HAP-1 (cell line): ENCODE data around the gene PDE8B.
"Not testable (repeated sequence)": the region's sequence is repeated elsewhere in the genome, so short reads cannot be mapped to it uniquely, and the experiment has no call there.

Source experiments
- DNase-seq, 2 experiments: peaks; one replicate each; pipeline ENCODE4 v3.0.0-alpha.2; 2016 to 2020; ENCODE audit warnings: low spot score in 2 of 2
- H3K27me3 ChIP-seq: fragments of 250-450 bp; sonication (Bioruptor Pico); 2 replicates; pipeline ENCODE4 v1.5.1; 2020; ENCODE audit warnings: low read depth, mild to moderate bottlenecking, moderate library complexity
- H3K36me3 ChIP-seq: fragments of 250-450 bp; sonication (Bioruptor Pico); replicated peaks from 2 replicates; pipeline ENCODE4 v1.5.1; 2020; ENCODE audit warnings: mild to moderate bottlenecking
- H3K4me1 ChIP-seq: fragments of 250-450 bp; sonication (Bioruptor Pico); 2 replicates; pipeline ENCODE4 v1.5.1; 2020; ENCODE audit warnings: mild to moderate bottlenecking
- H3K4me3 ChIP-seq: fragments of 250-450 bp; sonication (Bioruptor Pico); 2 replicates; pipeline ENCODE4 v1.5.1; 2020; ENCODE audit warnings: mild to moderate bottlenecking, moderate library complexity
- H3K9me3 ChIP-seq: fragments of 250-450 bp; sonication (Bioruptor Pico); 2 replicates; pipeline ENCODE4 v1.5.1; 2020; ENCODE audit warnings: mild to moderate bottlenecking, moderate library complexity
- in situ Hi-C: fragments of 300-500 bp; cut with MboI; formaldehyde crosslinking; loops from 3 replicates; pipeline ENCODE4 v1.14.3; 2020; ENCODE audit warnings: low sequenced_read_pairs, inconsistent platforms, mixed read lengths

The PDE8B gene

DNA sequence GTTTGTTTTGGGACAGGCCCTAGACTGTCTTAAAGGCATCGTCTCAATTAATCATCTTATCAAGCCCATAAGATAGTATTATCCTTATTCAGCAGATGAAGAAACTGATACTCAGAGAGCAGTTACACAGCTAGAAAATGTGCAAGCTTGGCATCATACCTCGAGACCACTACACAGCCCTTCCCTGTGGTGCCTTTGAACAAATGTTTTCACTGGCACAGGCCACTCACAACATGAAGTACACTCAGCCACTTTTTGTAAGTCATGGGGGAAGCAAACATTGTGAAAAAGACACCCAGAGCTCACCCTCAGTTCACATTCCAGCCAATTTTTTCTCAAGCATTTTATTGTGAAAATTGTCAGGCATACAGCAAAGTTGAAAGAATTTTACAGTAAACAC is 159.1 kb downstream of the PDE8B start:
- in situ Hi-C loops: no loop called here

DNA sequence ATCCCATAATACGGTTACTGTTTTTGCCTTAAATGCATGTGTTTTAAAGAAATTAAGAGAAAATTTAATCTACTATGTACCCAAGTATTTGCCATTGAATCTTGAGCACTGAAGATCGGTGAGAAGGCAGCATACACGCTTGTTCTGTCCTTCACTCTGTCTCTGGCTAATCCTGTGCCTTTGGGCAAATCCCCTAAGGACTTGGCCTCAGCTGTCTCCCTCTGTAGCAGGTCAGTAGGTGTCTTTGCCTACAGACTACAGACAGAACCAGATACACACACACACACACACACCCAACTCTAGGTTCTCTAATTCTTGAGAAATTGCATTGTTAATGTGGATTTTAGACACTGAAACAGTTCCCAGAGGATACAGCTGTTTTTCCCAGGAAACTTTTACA is 164.2 kb downstream of the PDE8B start:
- Histone ChIP-seq H3K27me3 (no peaks in the 10 kb centered on the region), H3K4me1 (no peaks in the 10 kb centered on the region), H3K36me3 (no peaks in the 10 kb centered on the region), H3K9me3 (no peaks in the 10 kb centered on the region), H3K4me3 (no peak overlapping the region)
- in situ Hi-C loops: no loop called here
- no peak for DNase-seq

More for the DNA sequence above, 159.1 kb downstream of the PDE8B start:
- H3K4me1 ChIP-seq: no peaks in the 10 kb centered on the region
- H3K9me3 ChIP-seq: no peaks in the 10 kb centered on the region
- H3K36me3 ChIP-seq: no peaks in the 10 kb centered on the region
- no peaks in the 10 kb centered on the region for H3K27me3 ChIP-seq
- no peak for DNase-seq
- no peak overlapping the region for H3K4me3 ChIP-seq

DNA sequence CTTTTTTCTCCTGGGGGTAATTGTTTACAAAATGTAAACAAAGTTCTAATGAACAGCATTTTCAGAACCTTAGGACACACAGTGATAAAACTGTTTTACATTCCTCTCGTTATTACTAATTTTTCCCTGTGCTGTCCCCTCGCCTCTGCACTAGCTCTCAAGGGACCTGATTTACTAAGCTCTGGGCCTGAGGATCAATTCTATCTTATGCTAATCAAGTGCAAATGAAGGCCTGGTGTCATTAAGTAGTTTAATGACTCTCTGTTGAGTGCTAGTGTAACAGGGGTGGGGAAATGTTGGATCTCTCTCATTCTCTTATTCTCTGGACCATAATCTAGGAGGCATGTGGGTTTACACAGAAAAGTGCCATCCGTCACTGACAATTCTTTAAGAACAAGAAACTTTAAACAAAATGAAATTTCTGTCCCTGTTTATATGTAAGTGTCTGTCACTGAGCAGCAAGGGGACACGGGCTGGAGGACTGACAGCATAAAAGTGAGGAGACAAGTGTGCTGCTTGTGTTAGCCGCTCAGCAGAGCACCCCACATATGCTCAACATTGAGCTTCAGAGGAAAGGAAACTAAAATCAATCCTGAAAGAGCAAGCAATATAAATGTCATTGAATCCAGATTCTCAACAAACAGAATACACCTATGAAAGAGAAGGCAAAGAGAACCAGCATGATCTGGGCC is 166.3 kb downstream of the PDE8B start:
- H3K4me1 ChIP-seq: no peaks in the 10 kb centered on the region
- DNase-seq: peak in 1 of 2 experiments; percentile 53
- in situ Hi-C loops: no loop called here
- no peak overlapping the region for H3K4me3 ChIP-seq
- H3K36me3 ChIP-seq: no peaks in the 10 kb centered on the region
- no peaks in the 10 kb centered on the region for H3K9me3 ChIP-seq
- H3K27me3 ChIP-seq: no peaks in the 10 kb centered on the region

DNA sequence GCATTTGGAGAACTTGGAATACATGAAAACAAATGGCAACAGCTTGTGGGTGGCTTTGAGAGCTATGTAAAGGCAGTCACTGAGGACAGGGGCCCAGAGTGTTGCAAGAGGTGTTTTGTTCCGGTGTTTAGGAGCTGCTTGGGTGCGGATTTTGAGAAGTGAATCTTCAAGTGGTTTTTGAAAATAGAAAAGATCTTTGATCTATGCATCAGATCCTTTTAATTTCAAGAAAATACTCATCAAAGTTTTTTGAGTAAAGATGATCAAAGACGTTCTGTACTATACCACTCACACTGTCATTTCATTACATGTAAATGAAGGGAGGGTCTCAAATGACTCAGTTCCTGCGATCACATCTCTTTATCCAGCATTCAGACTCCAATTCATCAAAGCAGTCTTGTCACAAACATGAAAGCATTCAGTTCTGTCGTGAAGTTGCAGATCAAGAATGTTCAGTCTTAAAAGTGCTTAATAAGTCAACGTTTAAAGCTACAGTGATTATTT is 169.1 kb downstream of the PDE8B start:
- DNase-seq: no peak
- in situ Hi-C loops: no loop called here
- no peaks in the 10 kb centered on the region for H3K27me3 ChIP-seq

DNA sequence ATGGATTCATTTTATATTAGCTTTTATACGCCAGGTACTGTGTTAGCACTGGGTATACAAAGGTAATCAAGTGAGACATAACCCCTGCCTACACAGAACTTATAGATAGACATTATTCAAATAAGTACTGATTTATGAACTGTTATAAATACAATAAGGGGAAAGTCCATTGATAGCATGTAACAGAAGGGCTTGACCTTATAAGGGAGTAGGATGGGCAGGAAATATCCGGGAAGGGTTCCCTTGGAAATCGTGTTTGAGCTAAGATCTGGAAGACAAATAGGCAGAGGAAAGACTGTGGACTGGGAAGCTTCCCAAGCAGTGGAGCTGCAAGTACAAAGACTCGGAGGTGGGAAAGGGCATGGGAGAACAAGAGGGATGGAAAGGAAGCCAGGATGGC is 170.2 kb downstream of the PDE8B start:
- in situ Hi-C loops: no loop called here
- no peak overlapping the region for H3K4me3 ChIP-seq
- H3K9me3 ChIP-seq: no peaks in the 10 kb centered on the region
- H3K27me3 ChIP-seq: no peaks in the 10 kb centered on the region
- H3K36me3 ChIP-seq: no peaks in the 10 kb centered on the region
- no peaks in the 10 kb centered on the region for H3K4me1 ChIP-seq
- DNase-seq: no peak

More for the DNA sequence above, 169.1 kb downstream of the PDE8B start:
- Histone ChIP-seq H3K9me3 (no peaks in the 10 kb centered on the region), H3K4me3 (no peak overlapping the region), H3K4me1 (no peaks in the 10 kb centered on the region), H3K36me3 (no peaks in the 10 kb centered on the region)

DNA sequence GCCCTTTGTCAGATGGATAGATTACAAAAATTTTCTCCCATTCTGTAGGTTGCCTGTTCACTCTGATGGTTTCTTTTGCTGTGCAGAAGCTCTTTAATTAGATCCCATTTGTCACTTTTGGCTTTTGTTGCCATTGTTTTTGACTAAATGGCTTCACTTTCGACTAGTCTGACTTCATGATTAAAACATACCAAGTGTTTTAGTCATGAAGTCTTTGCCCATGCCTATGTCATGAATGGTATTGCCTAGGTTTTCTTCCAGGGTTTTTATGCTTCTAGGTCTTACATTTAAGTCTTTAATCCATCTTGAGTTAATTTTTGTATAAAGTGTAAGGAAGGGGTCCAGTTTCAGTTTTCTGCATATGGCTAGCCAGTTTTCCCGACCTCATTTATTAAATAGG is 172.9 kb downstream of the PDE8B start:
- DNase-seq, H3K27me3 ChIP-seq, in situ Hi-C loops: not testable (repeated sequence)

DNA sequence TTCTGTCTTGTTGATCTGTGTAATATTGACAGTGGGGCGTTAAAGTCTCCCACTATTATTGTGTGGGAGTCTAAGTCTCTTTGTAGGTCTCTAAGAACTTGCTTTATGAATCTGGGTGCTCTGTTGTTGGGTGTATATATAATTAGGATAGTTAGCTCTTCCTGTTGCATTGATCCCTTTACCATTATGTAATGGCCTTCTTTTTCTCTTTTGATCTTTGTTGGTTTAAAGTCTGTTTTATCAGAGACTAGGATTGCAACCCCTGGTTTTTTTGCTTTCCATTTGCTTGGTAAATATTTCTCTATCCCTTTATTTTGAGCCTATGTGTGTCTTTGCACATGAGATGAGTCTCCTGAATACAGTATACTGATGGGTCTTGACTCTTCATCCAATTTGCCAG is 175.9 kb downstream of the PDE8B start:
- DNase-seq, H3K36me3 ChIP-seq, in situ Hi-C loops, H3K9me3 ChIP-seq, H3K27me3 ChIP-seq, H3K4me3 ChIP-seq, H3K4me1 ChIP-seq: not testable (repeated sequence)

More for the DNA sequence above, 172.9 kb downstream of the PDE8B start:
- not testable (repeated sequence) for H3K9me3 ChIP-seq, H3K36me3 ChIP-seq, H3K4me3 ChIP-seq, H3K4me1 ChIP-seq

DNA sequence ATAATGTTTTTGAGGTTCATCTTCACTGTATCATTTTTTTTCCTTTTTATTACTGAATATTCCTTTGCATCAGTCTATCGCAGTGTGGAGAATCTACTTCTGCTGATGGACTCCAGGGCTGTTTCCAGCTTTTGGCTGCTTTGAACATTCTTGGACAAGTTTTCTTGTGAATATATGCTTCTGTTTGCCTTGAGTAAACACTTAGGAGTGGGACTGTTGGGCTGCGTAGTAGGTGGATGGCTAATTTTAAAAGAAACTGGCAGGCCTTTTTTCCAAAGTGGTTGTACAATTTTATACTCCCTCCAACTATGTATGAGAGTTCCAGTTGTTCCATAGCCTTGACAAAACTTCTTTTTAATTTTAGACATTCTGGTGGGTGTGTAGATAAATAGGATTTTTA is 179.3 kb downstream of the PDE8B start:
- no peak overlapping the region for H3K4me3 ChIP-seq
- no peaks in the 10 kb centered on the region for H3K9me3 ChIP-seq
- no peaks in the 10 kb centered on the region for H3K36me3 ChIP-seq
- H3K27me3 ChIP-seq: no peaks in the 10 kb centered on the region
- no peaks in the 10 kb centered on the region for H3K4me1 ChIP-seq
- DNase-seq: no peak
- in situ Hi-C loops: no loop called here

DNA sequence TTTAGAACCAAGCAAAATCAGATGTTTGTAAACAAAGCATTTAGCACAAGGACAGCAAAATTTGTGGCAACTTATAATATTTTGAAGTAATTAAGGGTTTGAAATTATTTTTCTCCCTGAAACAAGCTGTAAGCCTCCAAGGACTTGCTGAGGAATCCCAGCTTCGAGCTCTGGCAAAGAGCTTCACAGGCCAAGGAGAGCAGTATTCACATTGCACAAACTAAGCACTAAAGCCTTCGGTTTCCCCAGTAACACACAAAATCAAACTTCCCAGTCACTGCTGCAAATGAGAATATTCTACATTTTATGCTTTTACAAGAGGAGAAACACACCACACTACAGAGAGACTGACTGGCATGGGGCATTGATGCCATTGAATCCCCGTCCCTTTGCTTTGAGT is 179.7 kb downstream of the PDE8B start:
- Histone ChIP-seq H3K4me1 (no peaks in the 10 kb centered on the region), H3K27me3 (no peaks in the 10 kb centered on the region), H3K36me3 (no peaks in the 10 kb centered on the region), H3K4me3 (no peak overlapping the region), H3K9me3 (no peaks in the 10 kb centered on the region)
- DNase-seq: no peak
- in situ Hi-C loops: no loop called here

DNA sequence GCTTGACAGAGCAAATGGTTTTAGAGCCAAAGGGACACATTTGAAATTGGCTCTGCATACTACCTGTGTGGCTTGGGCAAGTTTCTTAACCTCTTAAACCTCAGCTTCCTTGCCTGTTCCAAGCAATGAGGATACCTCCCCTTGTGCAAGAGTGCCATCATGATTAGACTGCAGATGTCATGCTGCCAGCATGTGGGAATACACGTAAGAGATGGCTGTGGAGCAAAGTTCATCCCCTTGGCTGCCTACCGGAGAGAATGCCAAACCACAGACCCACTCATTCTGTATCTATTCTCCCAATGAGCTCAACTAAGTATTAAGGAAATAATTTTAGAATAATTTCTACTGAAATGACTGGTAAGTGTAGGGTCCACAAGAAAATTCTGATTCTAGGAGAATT is 180.3 kb downstream of the PDE8B start:
- Histone ChIP-seq H3K27me3 (no peaks in the 10 kb centered on the region), H3K36me3 (no peaks in the 10 kb centered on the region), H3K9me3 (no peaks in the 10 kb centered on the region), H3K4me3 (no peak overlapping the region), H3K4me1 (no peaks in the 10 kb centered on the region)
- no peak for DNase-seq
- in situ Hi-C loops: no loop called here

DNA sequence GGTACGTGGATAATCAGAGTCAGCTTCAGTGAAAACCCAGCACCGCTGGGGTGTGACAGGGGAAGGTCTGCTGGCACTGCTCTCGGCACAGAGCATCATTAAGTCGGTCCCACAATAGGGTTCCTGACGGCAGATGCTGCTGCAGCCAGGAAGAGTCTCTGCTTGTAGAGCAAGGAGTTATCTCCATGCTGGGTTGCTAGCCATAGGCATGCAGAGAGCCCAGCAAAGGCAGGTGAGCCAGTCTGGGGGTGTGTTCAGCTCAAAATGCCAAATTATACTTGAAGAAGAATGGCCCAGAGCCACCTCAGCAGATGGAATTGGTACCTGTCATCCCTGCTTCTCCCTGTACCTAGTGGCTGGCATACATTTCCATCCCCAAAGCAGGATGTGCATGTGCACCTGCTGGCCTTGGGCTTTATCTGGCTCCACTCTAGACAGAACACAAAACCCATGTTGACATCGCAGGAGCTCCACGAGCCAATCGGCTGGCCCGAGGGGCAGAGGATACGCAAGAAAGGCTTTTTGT is 180.8 kb downstream of the PDE8B start:
- in situ Hi-C loops: no loop called here
- Histone ChIP-seq H3K36me3 (no peaks in the 10 kb centered on the region), H3K4me3 (no peak overlapping the region), H3K4me1 (no peaks in the 10 kb centered on the region), H3K27me3 (no peaks in the 10 kb centered on the region), H3K9me3 (no peaks in the 10 kb centered on the region)
- no peak for DNase-seq

DNA sequence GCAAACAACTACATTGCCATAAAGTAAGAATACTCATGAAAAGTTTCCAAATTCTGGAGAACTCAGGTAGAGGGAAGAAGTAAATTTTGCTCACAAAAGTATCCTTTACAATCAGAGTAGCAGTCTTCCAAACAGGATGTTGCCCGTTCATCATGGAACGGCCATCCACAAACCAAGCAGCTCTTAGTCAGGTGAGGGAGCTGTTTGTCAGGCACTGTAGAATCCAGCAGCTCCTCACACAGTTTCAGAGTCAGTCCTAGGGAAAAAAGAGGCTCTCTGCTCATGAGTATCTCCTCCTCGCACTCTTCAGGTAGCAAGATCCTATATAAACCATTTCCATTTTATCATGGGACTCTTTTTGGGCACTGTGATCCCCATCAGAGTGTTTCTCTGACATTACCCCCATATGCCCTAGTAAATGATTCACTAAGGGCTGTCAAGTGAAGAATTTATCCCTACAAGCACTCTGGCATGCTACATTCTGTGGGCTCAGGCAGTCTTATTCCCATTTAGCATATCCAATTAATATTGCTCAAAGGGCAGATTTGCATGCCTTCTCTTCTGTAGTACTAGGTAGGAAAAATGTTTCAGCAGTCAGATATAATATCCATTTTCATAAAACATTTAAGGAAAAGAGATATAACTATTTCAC is 183.7 kb downstream of the PDE8B start:
- no peaks in the 10 kb centered on the region for H3K36me3 ChIP-seq
- no peak overlapping the region for H3K4me3 ChIP-seq
- H3K27me3 ChIP-seq: no peaks in the 10 kb centered on the region
- H3K9me3 ChIP-seq: no peaks in the 10 kb centered on the region
- in situ Hi-C loops: no loop called here
- H3K4me1 ChIP-seq: no peaks in the 10 kb centered on the region
- DNase-seq: no peak

DNA sequence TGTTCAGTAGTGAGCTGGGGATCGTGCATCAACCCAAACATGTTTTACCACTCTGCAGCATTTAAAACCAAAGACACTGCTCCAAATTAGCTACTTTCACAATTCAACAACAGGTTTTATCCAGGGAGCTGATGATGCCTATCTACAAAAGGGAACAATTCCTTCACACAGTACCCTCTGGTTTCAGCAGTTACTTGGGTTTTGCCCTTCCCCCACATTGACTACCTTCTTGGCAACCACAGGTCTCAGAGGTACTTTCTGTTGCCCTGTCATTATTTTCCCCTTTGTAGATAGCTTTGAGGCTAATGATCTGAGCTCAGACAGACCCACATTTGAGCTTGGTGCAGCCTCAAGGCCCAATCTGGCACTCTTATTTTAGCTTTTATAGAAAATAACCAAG is 185.5 kb downstream of the PDE8B start:
- DNase-seq: no peak
- in situ Hi-C loops: no loop called here
- H3K4me1 ChIP-seq: no peaks in the 10 kb centered on the region
- no peaks in the 10 kb centered on the region for H3K9me3 ChIP-seq
- no peaks in the 10 kb centered on the region for H3K36me3 ChIP-seq
- no peaks in the 10 kb centered on the region for H3K27me3 ChIP-seq
- H3K4me3 ChIP-seq: no peak overlapping the region

DNA sequence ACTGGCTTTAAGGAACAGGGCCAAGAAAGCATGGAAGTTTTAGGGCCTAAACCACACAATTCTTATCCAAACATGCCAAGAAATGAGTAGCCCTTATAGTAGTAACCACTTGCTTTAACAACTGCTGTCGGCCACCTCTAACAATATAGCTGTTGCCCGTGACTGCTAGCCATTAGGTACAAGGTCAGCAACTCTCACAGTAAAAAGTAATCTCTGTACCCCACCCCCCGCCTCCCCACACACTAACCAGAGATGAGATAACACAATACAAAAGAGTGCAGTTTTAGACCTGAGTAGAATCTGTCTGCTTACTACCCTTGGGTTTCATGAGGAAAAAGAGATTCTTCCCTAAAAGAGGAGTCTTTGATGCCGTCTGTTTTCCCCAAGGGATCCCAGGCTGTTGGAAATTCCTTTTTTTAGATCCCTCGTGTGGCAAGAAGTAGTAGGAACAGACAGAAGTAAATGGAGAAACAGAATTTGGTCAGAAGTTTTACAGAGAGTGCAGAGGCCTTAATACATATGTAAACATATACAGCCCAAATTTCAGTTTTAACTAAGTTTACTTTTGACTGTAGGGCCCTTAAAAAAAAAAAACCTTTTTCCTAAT is 187.3 kb downstream of the PDE8B start:
- in situ Hi-C loops: no loop called here
- no peaks in the 10 kb centered on the region for H3K4me1 ChIP-seq
- H3K27me3 ChIP-seq: no peaks in the 10 kb centered on the region
- H3K9me3 ChIP-seq: no peaks in the 10 kb centered on the region
- no peak overlapping the region for H3K4me3 ChIP-seq
- no peak for DNase-seq
- no peaks in the 10 kb centered on the region for H3K36me3 ChIP-seq
